H1 (cell line): ENCODE measurements around the gene ATP11A. TPM values are rescaled to one million over a fixed set of nuclear protein-coding genes. Genes with fewer than 3 reads are reported as not detected.

Experiments
- CTCF ChIA-PET: fragments of 300-600 bp; sonication (Branson Sonifier 250); formaldehyde crosslinking; loops from one replicate; lab custom pipeline; 2021; ENCODE audit not compliant: partially characterized antibody; lab: Charles Lee
- POLR2A ChIA-PET: fragments of 300-600 bp; sonication (Branson Sonifier 250); formaldehyde crosslinking; loops from one replicate; lab custom pipeline; 2021; ENCODE audit warnings: inconsistent platforms; ENCODE audit not compliant: partially characterized antibody; lab: Charles Lee
- DNase-seq, 2 experiments: peaks; one replicate each; pipeline versions ENCODE4 v3.0.0 to v3.0.0-alpha.2; 2010 to 2022; ENCODE audit warnings: low spot score in 2 of 2, low read depth in 1 of 2, mixed read lengths in 1 of 2
- FAIRE-seq: peaks from 2 replicates; lab custom pipeline; 2011; peaks lifted over from hg19 to GRCh38; lab: Jason Lieb, UNC
- H2AFZ ChIP-seq: 2 replicates; pipeline ENCODE4 v1.8.1; 2012; ENCODE audit warnings: low read length, inconsistent platforms
- H2AK5ac ChIP-seq: 2 replicates; pipeline ENCODE4 v1.6.1; 2013; ENCODE audit warnings: low read depth, low read length
- H2BK120ac ChIP-seq: replicated peaks from 2 replicates; pipeline ENCODE3; 2013; ENCODE audit warnings: low read depth, low read length, inconsistent platforms
- H2BK12ac ChIP-seq: 2 replicates; pipeline ENCODE4 v1.6.1; 2013; ENCODE audit warnings: low read depth, low read length
- H2BK15ac ChIP-seq: 2 replicates; pipeline ENCODE4 v1.6.1; 2013; ENCODE audit warnings: low read length
- H2BK20ac ChIP-seq: 2 replicates; pipeline ENCODE4 v1.6.1; 2013; ENCODE audit warnings: low read length
- H2BK5ac ChIP-seq: 2 replicates; pipeline ENCODE4 v1.6.1; 2013; ENCODE audit warnings: low read depth, low read length
- H3K14ac ChIP-seq: 2 replicates; pipeline ENCODE4 v1.6.1; 2013; ENCODE audit warnings: inconsistent platforms; ENCODE audit not compliant: insufficient read length
- H3K18ac ChIP-seq: 2 replicates; pipeline ENCODE4 v1.6.1; 2013; ENCODE audit warnings: low read length; ENCODE audit errors: extremely low read depth
- H3K23ac ChIP-seq: 2 replicates; pipeline ENCODE4 v1.6.1; 2013; ENCODE audit warnings: inconsistent platforms; ENCODE audit not compliant: insufficient read length
- H3K23me2 ChIP-seq: 2 replicates; pipeline ENCODE4 v1.6.1; 2013; ENCODE audit warnings: low read depth, low read length
- H3K27ac ChIP-seq: 2 replicates; pipeline ENCODE4 v1.6.1; 2011; ENCODE audit warnings: low read depth, low read length, inconsistent platforms
- H3K27me3 ChIP-seq, 4 experiments: replicated peaks in 1 of 4; 1 replicate in 1 of 4; 2 replicates in 3 of 4; pipeline versions ENCODE4 v1.6.1 to v1.8.1; 2011 to 2013; ENCODE audit warnings: low read length in 3 of 4, mild to moderate bottlenecking in 3 of 4, inconsistent platforms in 2 of 4, mixed read lengths in 2 of 4, moderate library complexity in 1 of 4; ENCODE audit not compliant: control insufficient read depth in 3 of 4, insufficient read depth in 3 of 4; ENCODE audit errors: extremely low read depth in 1 of 4
- H3K36me3 ChIP-seq, 4 experiments: 2 replicates each; pipeline versions ENCODE4 v1.6.1 to v1.8.1; 2011 to 2013; ENCODE audit warnings: mild to moderate bottlenecking in 4 of 4, low read length in 3 of 4, moderate library complexity in 2 of 4, control low read depth in 1 of 4, inconsistent platforms in 1 of 4; ENCODE audit not compliant: insufficient read depth in 4 of 4, control insufficient read depth in 2 of 4
- H3K4ac ChIP-seq: replicated peaks from 2 replicates; pipeline ENCODE3; 2013; ENCODE audit warnings: low read length, low read depth, mixed read lengths, inconsistent platforms; ENCODE audit not compliant: insufficient read length
- H3K4me1 ChIP-seq, 4 experiments: replicated peaks in 1 of 4; 1 replicate in 1 of 4; 2 replicates in 3 of 4; pipeline versions ENCODE4 v1.6.1 to v1.8.1; 2011 to 2013; ENCODE audit warnings: low read length in 3 of 4, inconsistent platforms in 2 of 4, mixed read lengths in 1 of 4; ENCODE audit not compliant: insufficient read depth in 4 of 4, control insufficient read depth in 3 of 4
- H3K4me2 ChIP-seq, 2 experiments: 2 replicates each; pipeline versions ENCODE4 v1.6.1 to v1.8.1; 2011 to 2013; ENCODE audit warnings: low read depth in 2 of 2, low read length in 2 of 2, control low read depth in 1 of 2, inconsistent platforms in 1 of 2, mild to moderate bottlenecking in 1 of 2; ENCODE audit not compliant: insufficient read depth in 1 of 2
- H3K4me3 ChIP-seq, 4 experiments: fragments of 200-600, 300-600 bp in 1 of 4; sonication (generic), shearing (Covaris generic), sonication (Bioruptor Twin) in 1 of 4; 2 replicates each; pipeline versions ENCODE4 v1.5.1 to v1.8.1; 2011 to 2016; ENCODE audit warnings: low read length in 4 of 4, low read depth in 3 of 4, control low read depth in 2 of 4, inconsistent platforms in 2 of 4, mild to moderate bottlenecking in 2 of 4, mixed read lengths in 1 of 4, moderate library complexity in 1 of 4; ENCODE audit not compliant: insufficient read depth in 2 of 4; ENCODE audit errors: extremely low read depth in 1 of 4
- H3K56ac ChIP-seq: replicated peaks from 2 replicates; pipeline ENCODE3; 2013; ENCODE audit warnings: low read depth, mild to moderate bottlenecking, mixed read lengths, low read length, inconsistent platforms; ENCODE audit not compliant: insufficient read length
- H3K79me1 ChIP-seq: 2 replicates; pipeline ENCODE4 v1.6.1; 2013; ENCODE audit warnings: low read depth, low read length, control low read depth
- H3K79me2 ChIP-seq, 2 experiments: 2 replicates each; pipeline versions ENCODE4 v1.6.1 to v1.8.1; 2012 to 2013; ENCODE audit warnings: low read length in 2 of 2, mild to moderate bottlenecking in 2 of 2, inconsistent platforms in 1 of 2; ENCODE audit not compliant: insufficient read depth in 2 of 2, control insufficient read depth in 1 of 2
- H3K9ac ChIP-seq, 4 experiments: replicated peaks in 1 of 4; 1 replicate in 1 of 4; 2 replicates in 3 of 4; pipeline versions ENCODE4 v1.6.1 to v1.8.1; 2011 to 2013; ENCODE audit warnings: low read depth in 3 of 4, low read length in 3 of 4, control low read depth in 2 of 4, mild to moderate bottlenecking in 2 of 4, moderate library complexity in 2 of 4, inconsistent platforms in 1 of 4; ENCODE audit errors: extremely low read depth in 1 of 4
- H3K9me3 ChIP-seq, 2 experiments: 2 replicates each; pipeline versions ENCODE4 v1.6.1 to v1.8.1; 2012 to 2013; ENCODE audit warnings: mild to moderate bottlenecking in 2 of 2, moderate library complexity in 2 of 2, control low read depth in 1 of 2, inconsistent platforms in 1 of 2, low read depth in 1 of 2, low read length in 1 of 2, mixed read lengths in 1 of 2; ENCODE audit not compliant: insufficient read depth in 2 of 2
- H4K20me1 ChIP-seq, 2 experiments: replicated peaks in 1 of 2; 2 replicates each; pipeline versions ENCODE3 to v1.8.1; 2011 to 2013; ENCODE audit warnings: inconsistent platforms in 2 of 2, low read length in 2 of 2, mild to moderate bottlenecking in 1 of 2; ENCODE audit not compliant: insufficient read depth in 2 of 2, control insufficient read depth in 1 of 2
- H4K5ac ChIP-seq: 2 replicates; pipeline ENCODE4 v1.6.1; 2013; ENCODE audit warnings: low read length, low read depth, mixed read lengths, inconsistent platforms; ENCODE audit not compliant: insufficient read length
- H4K8ac ChIP-seq: 2 replicates; pipeline ENCODE4 v1.8.0; 2013; ENCODE audit warnings: mild to moderate bottlenecking, moderate library complexity, low read length, inconsistent platforms; ENCODE audit not compliant: insufficient read depth; ENCODE audit errors: extremely low read depth
- H4K91ac ChIP-seq: replicated peaks from 2 replicates; pipeline ENCODE3; 2013; ENCODE audit warnings: low read length, mixed read lengths, inconsistent platforms; ENCODE audit not compliant: insufficient read length
- BACH1 ChIP-seq: IDR thresholded peaks from 2 replicates; pipeline ENCODE4 v1.6.1; 2012; ENCODE audit warnings: low read length, improper control_type of control experiment
- WGBS, 2 experiments: shearing (Covaris generic) in 1 of 2; methylation state at CpG; one replicate each; pipeline versions ENCODE4 v1.1.6 to v1.1.7; 2013 to 2015; ENCODE audit warnings: low lambda C conversion rate in 2 of 2, mixed read lengths in 2 of 2, inconsistent platforms in 1 of 2, low coverage in 1 of 2, missing lambda C conversion rate in 1 of 2; ENCODE audit not compliant: insufficient replicate concordance in 2 of 2, insufficient coverage in 1 of 2, insufficient read length in 1 of 2; ENCODE audit errors: extremely low coverage in 1 of 2, missing lambda C conversion rate in 1 of 2; 5-methylcytosine and 5-hydroxymethylcytosine counted together
- polyA plus RNA-seq, 7 experiments: library from polyadenylated mRNA; depleted of rRNA in 3 of 7; stranded (reverse) in 5 of 7; unstranded in 2 of 7; fragments of >200 nt in 5 of 7; fragments of 200-250 nt in 2 of 7; gene quantifications; 1 replicate in 5 of 7; 2 replicates in 1 of 7; 4 replicates in 1 of 7; pipeline versions ENCODE4 v1.2.1 to v1.2.3, GENCODE V29; 2011 to 2013; ENCODE audit warnings: missing spikeins in 2 of 7, mixed read lengths in 2 of 7
- total RNA-seq: library from RNA; stranded (reverse); fragmentation: NEBNext Ultra II Directional; extraction: Animal tissue kit (Norgen Biotek cat#: 25700); gene quantifications from 2 replicates; pipeline ENCODE4 v1.2.1, GENCODE V29; 2021
- TF ChIP-seq, protein P1 (sequence below): IDR thresholded peaks from 2 replicates; pipeline ENCODE4 v1.6.1; 2012; ENCODE audit warnings: low read length, inconsistent platforms

Gene ATP11A
- total and polyA plus RNA-seq, 2 of the 8 experiments (the other 6 are each of a cell fraction or from before 2014, with no cell fraction given) = 28.8 to 72.9 TPM

DNA sequence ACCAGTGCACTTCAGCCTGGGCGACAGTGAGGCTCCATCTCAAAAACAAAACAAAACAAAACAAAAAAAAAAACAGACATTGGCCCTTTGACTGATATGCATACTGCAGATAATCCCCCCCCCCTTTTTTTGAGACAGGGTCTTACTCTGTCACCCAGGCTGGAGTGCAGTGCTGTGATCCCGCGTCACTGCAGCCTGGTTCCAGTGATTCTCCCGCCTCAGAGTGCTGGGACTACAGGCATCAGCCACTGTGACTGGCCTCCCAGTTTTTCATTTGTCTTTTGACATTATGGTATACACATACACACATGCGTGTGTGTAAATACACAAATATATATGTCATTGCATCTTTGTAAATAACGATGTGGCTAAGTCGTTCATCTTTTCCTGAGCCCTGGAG, 61.8 kb downstream of the ATP11A start:
- H3K79me1 ChIP-seq = peaks cover 11% of the 10 kb centered on the region

More for the DNA sequence above, 61.8 kb downstream of the ATP11A start:
- H4K91ac ChIP-seq = no peak overlapping the region
- H2BK12ac ChIP-seq = no peak overlapping the region
- no peaks in the 10 kb centered on the region for H3K23me2 ChIP-seq
- no peak overlapping the region for H2BK15ac ChIP-seq
- H2AFZ ChIP-seq = no peak overlapping the region
- H2BK5ac ChIP-seq = no peak overlapping the region
- POLR2A ChIA-PET = no interaction called here
- no peak overlapping the region for H3K4ac ChIP-seq
- H3K36me3 ChIP-seq = no peaks in the 10 kb centered on the region
- no peak overlapping the region for H3K14ac ChIP-seq
- peaks cover 0 to 62% of the 10 kb centered on the region in 2 experiments; a peak in 3 of 4 replicates for H3K79me2 ChIP-seq
- no peak overlapping the region for H4K8ac ChIP-seq
- no peak overlapping the region for H3K23ac ChIP-seq
- no peaks in the 10 kb centered on the region for H3K27me3 ChIP-seq
- H3K9me3 ChIP-seq = no peaks in the 10 kb centered on the region
- no peak for DNase-seq
- H3K4me1 ChIP-seq = peaks cover 0 to 8% (median 5%) of the 10 kb centered on the region in 4 experiments; a peak in 3 of 7 replicates
- H3K4me3 ChIP-seq = no peak overlapping the region
- H2BK20ac ChIP-seq = no peak overlapping the region
- H4K5ac ChIP-seq = no peak overlapping the region
- no peak overlapping the region for H2BK120ac ChIP-seq
- H3K18ac ChIP-seq = no peak overlapping the region
- H4K20me1 ChIP-seq = no peaks in the 10 kb centered on the region
- H2AK5ac ChIP-seq = no peak overlapping the region
- no peak for FAIRE-seq
- CTCF ChIA-PET = interaction anchor here (1.2 kb wide), 1 partner anchor 123 kb away, joined by 3 read pairs; no protein-coding TSS in a partner anchor
- no peak overlapping the region for H3K27ac ChIP-seq
- no peak overlapping the region for H3K4me2 ChIP-seq
- WGBS, 2 experiments = 92% methylated on average over 7 of the region's 7 CpGs; no CpG with 5 or more reads in 1 of the 2 experiments
- H3K9ac ChIP-seq = no peak overlapping the region
- no peak overlapping the region for H3K56ac ChIP-seq
- TF ChIP-seq, protein P1, sequence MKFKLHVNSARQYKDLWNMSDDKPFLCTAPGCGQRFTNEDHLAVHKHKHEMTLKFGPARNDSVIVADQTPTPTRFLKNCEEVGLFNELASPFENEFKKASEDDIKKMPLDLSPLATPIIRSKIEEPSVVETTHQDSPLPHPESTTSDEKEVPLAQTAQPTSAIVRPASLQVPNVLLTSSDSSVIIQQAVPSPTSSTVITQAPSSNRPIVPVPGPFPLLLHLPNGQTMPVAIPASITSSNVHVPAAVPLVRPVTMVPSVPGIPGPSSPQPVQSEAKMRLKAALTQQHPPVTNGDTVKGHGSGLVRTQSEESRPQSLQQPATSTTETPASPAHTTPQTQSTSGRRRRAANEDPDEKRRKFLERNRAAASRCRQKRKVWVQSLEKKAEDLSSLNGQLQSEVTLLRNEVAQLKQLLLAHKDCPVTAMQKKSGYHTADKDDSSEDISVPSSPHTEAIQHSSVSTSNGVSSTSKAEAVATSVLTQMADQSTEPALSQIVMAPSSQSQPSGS = no peak
- no peak for TF ChIP-seq BACH1
